8988T (cell line): ENCODE data around the gene FBXW11.
A peak's percentile ranks its signal among the peaks of the same experiment; 100 is the strongest.

Experiments
- DNase-seq: peaks from one replicate; pipeline ENCODE4 v3.0.0; 2011

The FBXW11 gene

GRCh38 chr5:172010278-172010677 is 3.8 kb upstream of the FBXW11 start:
- no peak for DNase-seq

- DNase-seq: no peak
Observed at GRCh38 chr5:172009536-172010270, 3.3 kb upstream of the FBXW11 start.

- DNase-seq: no peak
Observed at GRCh38 chr5:172008689-172009141, 2.3 kb upstream of the FBXW11 start.

- DNase-seq: no peak
Observed at GRCh38 chr5:172008111-172008455, 1.6 kb upstream of the FBXW11 start.

- no peak for DNase-seq
Observed at GRCh38 chr5:172007175-172008110, 1.0 kb upstream of the FBXW11 start.

- peak; percentile 24 for DNase-seq
Observed at GRCh38 chr5:172005708-172006320, 624 bp downstream of the FBXW11 start.

- no peak for DNase-seq
Observed at GRCh38 chr5:172004824-172005237, 1.6 kb downstream of the FBXW11 start.

- no peak for DNase-seq
Observed at GRCh38 chr5:172003746-172004145, 2.7 kb downstream of the FBXW11 start.

GRCh38 chr5:172002840-172003512 is 3.5 kb downstream of the FBXW11 start:
- no peak for DNase-seq

- no peak for DNase-seq
Observed at GRCh38 chr5:172002310-172002709, 4.1 kb downstream of the FBXW11 start.

GRCh38 chr5:171999877-172000276 is 6.6 kb downstream of the FBXW11 start:
- DNase-seq: no peak

GRCh38 chr5:171999100-171999499 is 7.3 kb downstream of the FBXW11 start:
- DNase-seq: no peak

- DNase-seq: no peak
Observed at GRCh38 chr5:171997011-171997410, 9.4 kb downstream of the FBXW11 start.

GRCh38 chr5:171992813-171993212 is 13.6 kb downstream of the FBXW11 start:
- no peak for DNase-seq

- DNase-seq: no peak
Observed at GRCh38 chr5:171992305-171992704, 14.1 kb downstream of the FBXW11 start.

- DNase-seq: no peak
Observed at GRCh38 chr5:171990713-171991015, 15.8 kb downstream of the FBXW11 start.

GRCh38 chr5:171989946-171990712 is 16.3 kb downstream of the FBXW11 start:
- DNase-seq: no peak

GRCh38 chr5:171989276-171989675 is 17.2 kb downstream of the FBXW11 start:
- no peak for DNase-seq

- no peak for DNase-seq
Observed at GRCh38 chr5:171986772-171987171, 19.7 kb downstream of the FBXW11 start.

- DNase-seq: peak; percentile 35
Observed at GRCh38 chr5:171984748-171985419, 21.6 kb downstream of the FBXW11 start.

- DNase-seq: no peak
Observed at GRCh38 chr5:171981847-171982246, 24.6 kb downstream of the FBXW11 start.

GRCh38 chr5:171980792-171981191 is 25.6 kb downstream of the FBXW11 start:
- DNase-seq: no peak
